A549 (cell line): ENCODE measurements around the gene IQSEC3. TPM values are rescaled to one million over a fixed set of nuclear protein-coding genes. Genes with fewer than 3 reads are reported as not detected.

ENCODE experiments used
- ATAC-seq, 2 experiments: fragments of 200-7000 bp in 1 of 2; fragments of >200 bp in 1 of 2; cut with Nextera tagmentation in 1 of 2; cut with Tn5 transposase in 1 of 2; 3 replicates each; pipeline versions ENCODE4 v1.8.0 to v1.9.1; 2018 to 2020; ENCODE audit warnings: mild to moderate bottlenecking in 1 of 2, moderate library complexity in 1 of 2
- CTCF ChIA-PET: fragments of 300-600 bp; sonication (Branson Sonifier 250); formaldehyde crosslinking; extraction: SDS; loops from one replicate; lab custom pipeline; 2021; ENCODE audit warnings: antibody characterized with exemption, inconsistent platforms; lab: Yijun Ruan, JAX
- POLR2A ChIA-PET: fragments of 350-600 bp; formaldehyde crosslinking; extraction: SDS; loops from one replicate; lab custom pipeline; 2021; ENCODE audit warnings: antibody characterized with exemption, inconsistent platforms; lab: Yijun Ruan, JAX
- DNase-seq, 2 experiments: peaks; one replicate each; pipeline versions ENCODE4 v3.0.0 to v3.0.0-alpha.2; 2011 to 2016; ENCODE audit warnings: low read depth in 1 of 2, low spot score in 1 of 2
- FAIRE-seq: peaks from 2 replicates; lab custom pipeline; 2011; peaks lifted over from hg19 to GRCh38; lab: Jason Lieb, UNC
- H3K27ac ChIP-seq, 2 experiments: fragments of >200 bp; sonication (Bioruptor Twin); formaldehyde crosslinking; 3 replicates each; pipeline ENCODE4 v1.5.1; 2016 to 2017
- H3K4me1 ChIP-seq: fragments of >200 bp; sonication (Bioruptor Twin); formaldehyde crosslinking; 3 replicates; pipeline ENCODE4 v1.6.1; 2016
- H3K4me2 ChIP-seq: fragments of >200 bp; sonication (Bioruptor Twin); formaldehyde crosslinking; 3 replicates; pipeline ENCODE4 v1.6.1; 2016
- H3K4me3 ChIP-seq: fragments of >200 bp; sonication (Bioruptor Twin); formaldehyde crosslinking; 3 replicates; pipeline ENCODE4 v1.5.1; 2016
- H3K9me3 ChIP-seq: fragments of >200 bp; sonication (Bioruptor Twin); formaldehyde crosslinking; 3 replicates; pipeline ENCODE4 v1.6.1; 2016
- EHMT2 ChIP-seq: fragments of 200-600 bp; sonication (generic); IDR thresholded peaks from 2 replicates; pipeline ENCODE4 v1.6.1; 2016; ENCODE audit warnings: antibody characterized with exemption, low read depth, mild to moderate bottlenecking, moderate library complexity
- GATA3 ChIP-seq: IDR thresholded peaks from 2 replicates; pipeline ENCODE4 v1.6.1; 2012; ENCODE audit warnings: borderline replicate concordance
- KDM1A ChIP-seq: fragments of 200-600 bp; sonication (generic); IDR thresholded peaks from 2 replicates; pipeline ENCODE4 v1.6.1; 2016; ENCODE audit warnings: low read depth, mild to moderate bottlenecking
- MAFK ChIP-seq: fragments of 450-650 bp; IDR thresholded peaks from 2 replicates; pipeline ENCODE4 v1.6.1; 2014; ENCODE audit not compliant: partially characterized antibody
- MAZ ChIP-seq: fragments of 150-350 bp; IDR thresholded peaks from 2 replicates; pipeline ENCODE4 v1.6.1; 2014; ENCODE audit warnings: antibody characterized with exemption, low read depth, low read length, borderline replicate concordance
- NFE2L2 ChIP-seq: fragments of 150-350 bp; conservative IDR thresholded peaks from 2 replicates; pipeline ENCODE4 v1.6.1; 2014; ENCODE audit warnings: low read length
- NR3C1 ChIP-seq: fragments of >200 bp; sonication (Bioruptor Twin); formaldehyde crosslinking; IDR thresholded peaks from 3 replicates; pipeline ENCODE4 v1.6.1; 2017
- PHF8 ChIP-seq: fragments of 200-600 bp; sonication (generic); IDR thresholded peaks from 2 replicates; pipeline ENCODE4 v1.6.1; 2016; ENCODE audit warnings: low read depth, mild to moderate bottlenecking, antibody characterized with exemption, moderate library complexity, borderline replicate concordance
- POLR2AphosphoS2 ChIP-seq: conservative IDR thresholded peaks from 2 replicates; pipeline ENCODE4 v1.6.1; 2012; ENCODE audit warnings: low read length, improper control_type of control experiment, inconsistent platforms
- RARB ChIP-seq: fragments of 250-450 bp; sonication (Bioruptor Pico); IDR thresholded peaks from 2 replicates; pipeline ENCODE4 v1.8.0; 2021; ENCODE audit warnings: mild to moderate bottlenecking, moderate library complexity
- RCOR1 ChIP-seq: fragments of 150-350 bp; IDR thresholded peaks from 2 replicates; pipeline ENCODE4 v1.6.1; 2014; ENCODE audit warnings: antibody characterized with exemption, low read length, low read depth
- RFX5 ChIP-seq: fragments of 450-650 bp; IDR thresholded peaks from 2 replicates; pipeline ENCODE4 v1.7.1; 2014; ENCODE audit warnings: antibody characterized with exemption, mild to moderate bottlenecking, moderate library complexity
- ZC3H11A ChIP-seq: fragments of 450-650 bp; IDR thresholded peaks from 2 replicates; pipeline ENCODE4 v1.6.1; 2014; ENCODE audit warnings: antibody characterized with exemption, mild to moderate bottlenecking
- ZSCAN20 ChIP-seq: fragments of 250-450 bp; sonication (Bioruptor Pico); IDR thresholded peaks from 2 replicates; pipeline ENCODE4 v1.8.0; 2022; ENCODE audit warnings: mild to moderate bottlenecking, moderate library complexity
- WGBS: methylation state at CpG from one replicate; pipeline ENCODE4 v1.1.6; 2017; ENCODE audit errors: missing lambda C conversion rate; 5-methylcytosine and 5-hydroxymethylcytosine counted together
- polyA plus RNA-seq, 4 experiments: library from polyadenylated mRNA; depleted of rRNA in 3 of 4; stranded (reverse); fragments of >200 nt; fragmentation: RNase III in 1 of 4; extraction: RNeasy Plus Mini Kit Qiagen cat#74134 plus additional on column Dnase treatment in 1 of 4; gene quantifications; 2 replicates in 3 of 4; 3 replicates in 1 of 4; pipeline ENCODE4 v1.2.3, GENCODE V29; 2011 to 2017
- TF ChIP-seq, protein P1 (sequence below): fragments of 200-600 bp; sonication (generic); IDR thresholded peaks from 2 replicates; pipeline ENCODE4 v1.6.1; 2016; ENCODE audit warnings: antibody characterized with exemption, mild to moderate bottlenecking, moderate library complexity
- TF ChIP-seq, protein P2 (sequence below): fragments of 150-350 bp; IDR thresholded peaks from 2 replicates; pipeline ENCODE4 v1.6.1; 2014; ENCODE audit warnings: low read depth, mild to moderate bottlenecking, low read length
- TF ChIP-seq, protein P3 (sequence below): fragments of >200 bp; sonication (Bioruptor Twin); formaldehyde crosslinking; IDR thresholded peaks from 2 replicates; pipeline ENCODE4 v1.6.1; 2016
- TF ChIP-seq, protein P4 (sequence below): IDR thresholded peaks from 2 replicates; pipeline ENCODE4 v1.6.1; 2012; ENCODE audit warnings: low read depth, borderline replicate concordance

The IQSEC3 gene
- polyA plus RNA-seq, 2 of the 4 experiments (the other 2 are of a cell fraction) = not detected

DNA sequence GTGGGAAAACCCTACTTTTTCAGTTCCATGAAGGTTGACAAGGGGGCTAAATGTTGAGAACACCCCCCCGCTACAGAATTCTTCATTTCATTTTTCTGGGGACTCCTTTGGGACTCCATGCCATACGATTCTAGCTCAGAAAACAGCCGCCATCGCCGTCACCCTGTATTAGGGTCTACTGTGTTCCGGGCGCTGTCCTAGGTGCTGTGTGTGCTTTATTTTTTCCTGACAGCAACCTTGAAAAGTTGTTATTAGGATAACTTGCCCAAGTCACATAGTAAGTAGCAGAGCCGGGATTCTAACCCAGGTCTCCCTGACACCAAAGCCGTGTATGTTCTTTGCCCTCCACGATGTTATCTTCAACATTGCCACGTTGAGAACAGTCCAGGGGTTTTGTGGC is 55.1 kb downstream of the IQSEC3 start:
- POLR2A ChIA-PET = no interaction called here
- H3K9me3 ChIP-seq = no peaks in the 10 kb centered on the region
- no peak overlapping the region for H3K27ac ChIP-seq
- H3K4me1 ChIP-seq = no peaks in the 10 kb centered on the region
- H3K4me2 ChIP-seq = no peak overlapping the region
- DNase-seq (no peak), ATAC-seq (no peak), FAIRE-seq (no peak)
- TF ChIP-seq, protein P1, sequence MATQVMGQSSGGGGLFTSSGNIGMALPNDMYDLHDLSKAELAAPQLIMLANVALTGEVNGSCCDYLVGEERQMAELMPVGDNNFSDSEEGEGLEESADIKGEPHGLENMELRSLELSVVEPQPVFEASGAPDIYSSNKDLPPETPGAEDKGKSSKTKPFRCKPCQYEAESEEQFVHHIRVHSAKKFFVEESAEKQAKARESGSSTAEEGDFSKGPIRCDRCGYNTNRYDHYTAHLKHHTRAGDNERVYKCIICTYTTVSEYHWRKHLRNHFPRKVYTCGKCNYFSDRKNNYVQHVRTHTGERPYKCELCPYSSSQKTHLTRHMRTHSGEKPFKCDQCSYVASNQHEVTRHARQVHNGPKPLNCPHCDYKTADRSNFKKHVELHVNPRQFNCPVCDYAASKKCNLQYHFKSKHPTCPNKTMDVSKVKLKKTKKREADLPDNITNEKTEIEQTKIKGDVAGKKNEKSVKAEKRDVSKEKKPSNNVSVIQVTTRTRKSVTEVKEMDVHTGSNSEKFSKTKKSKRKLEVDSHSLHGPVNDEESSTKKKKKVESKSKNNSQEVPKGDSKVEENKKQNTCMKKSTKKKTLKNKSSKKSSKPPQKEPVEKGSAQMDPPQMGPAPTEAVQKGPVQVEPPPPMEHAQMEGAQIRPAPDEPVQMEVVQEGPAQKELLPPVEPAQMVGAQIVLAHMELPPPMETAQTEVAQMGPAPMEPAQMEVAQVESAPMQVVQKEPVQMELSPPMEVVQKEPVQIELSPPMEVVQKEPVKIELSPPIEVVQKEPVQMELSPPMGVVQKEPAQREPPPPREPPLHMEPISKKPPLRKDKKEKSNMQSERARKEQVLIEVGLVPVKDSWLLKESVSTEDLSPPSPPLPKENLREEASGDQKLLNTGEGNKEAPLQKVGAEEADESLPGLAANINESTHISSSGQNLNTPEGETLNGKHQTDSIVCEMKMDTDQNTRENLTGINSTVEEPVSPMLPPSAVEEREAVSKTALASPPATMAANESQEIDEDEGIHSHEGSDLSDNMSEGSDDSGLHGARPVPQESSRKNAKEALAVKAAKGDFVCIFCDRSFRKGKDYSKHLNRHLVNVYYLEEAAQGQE = peak; percentile 56; the same call in 1 of the 2 replicates
- TF ChIP-seq MAZ = no peak
- 38% methylated on average over 11 of the region's 11 CpGs for WGBS
- no peak overlapping the region for H3K4me3 ChIP-seq
- CTCF ChIA-PET = no interaction called here

DNA sequence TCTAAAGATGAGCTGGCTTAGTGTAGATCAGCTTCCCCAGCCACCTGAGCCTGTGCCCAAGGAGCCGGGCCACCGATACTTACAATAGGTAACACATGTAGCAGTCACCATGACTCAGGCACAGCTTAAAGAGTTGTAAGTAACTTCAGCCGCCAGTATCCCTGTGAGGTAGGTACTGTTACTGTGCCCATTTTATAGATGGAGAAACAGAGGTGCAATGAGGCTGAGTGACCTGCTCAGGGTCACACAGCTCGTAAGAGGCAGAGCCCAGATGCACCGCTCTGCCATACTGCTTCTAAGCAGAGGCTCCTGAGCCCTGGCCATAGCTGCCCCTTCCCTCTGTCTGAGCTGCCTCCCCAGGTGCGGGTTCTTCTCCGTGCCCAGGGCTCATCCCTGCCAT is 58.5 kb downstream of the IQSEC3 start:
- no peak overlapping the region for H3K4me2 ChIP-seq
- H3K4me3 ChIP-seq = no peak overlapping the region
- DNase-seq (no peak), FAIRE-seq (no peak), ATAC-seq (no peak)
- ChIA-PET CTCF (interaction anchor here (1.6 kb wide), 1 partner anchor 64 kb away, joined by 7 read pairs; no protein-coding TSS in a partner anchor), POLR2A (no interaction called here)
- H3K9me3 ChIP-seq = no peaks in the 10 kb centered on the region
- no peak for TF ChIP-seq ZC3H11A
- no peak for TF ChIP-seq NFE2L2
- no peak for TF ChIP-seq PHF8
- no peak for TF ChIP-seq MAFK
- TF ChIP-seq MAZ = no peak
- no peak for TF ChIP-seq EHMT2
- TF ChIP-seq GATA3 = no peak
- TF ChIP-seq, protein P2, sequence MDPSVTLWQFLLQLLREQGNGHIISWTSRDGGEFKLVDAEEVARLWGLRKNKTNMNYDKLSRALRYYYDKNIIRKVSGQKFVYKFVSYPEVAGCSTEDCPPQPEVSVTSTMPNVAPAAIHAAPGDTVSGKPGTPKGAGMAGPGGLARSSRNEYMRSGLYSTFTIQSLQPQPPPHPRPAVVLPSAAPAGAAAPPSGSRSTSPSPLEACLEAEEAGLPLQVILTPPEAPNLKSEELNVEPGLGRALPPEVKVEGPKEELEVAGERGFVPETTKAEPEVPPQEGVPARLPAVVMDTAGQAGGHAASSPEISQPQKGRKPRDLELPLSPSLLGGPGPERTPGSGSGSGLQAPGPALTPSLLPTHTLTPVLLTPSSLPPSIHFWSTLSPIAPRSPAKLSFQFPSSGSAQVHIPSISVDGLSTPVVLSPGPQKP = no peak
- no peak for TF ChIP-seq RCOR1
- TF ChIP-seq, protein P3, sequence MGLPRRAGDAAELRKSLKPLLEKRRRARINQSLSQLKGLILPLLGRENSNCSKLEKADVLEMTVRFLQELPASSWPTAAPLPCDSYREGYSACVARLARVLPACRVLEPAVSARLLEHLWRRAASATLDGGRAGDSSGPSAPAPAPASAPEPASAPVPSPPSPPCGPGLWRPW = no peak
- no peak for TF ChIP-seq RARB (CRISPR knock-in tag)
- TF ChIP-seq, protein P4, sequence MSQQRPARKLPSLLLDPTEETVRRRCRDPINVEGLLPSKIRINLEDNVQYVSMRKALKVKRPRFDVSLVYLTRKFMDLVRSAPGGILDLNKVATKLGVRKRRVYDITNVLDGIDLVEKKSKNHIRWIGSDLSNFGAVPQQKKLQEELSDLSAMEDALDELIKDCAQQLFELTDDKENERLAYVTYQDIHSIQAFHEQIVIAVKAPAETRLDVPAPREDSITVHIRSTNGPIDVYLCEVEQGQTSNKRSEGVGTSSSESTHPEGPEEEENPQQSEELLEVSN = no peak
- no peak for TF ChIP-seq POLR2AphosphoS2
- TF ChIP-seq, protein P1 = no peak
- TF ChIP-seq ZSCAN20 (CRISPR knock-in tag) = no peak
- no peak for TF ChIP-seq KDM1A
- TF ChIP-seq NR3C1 = no peak
- TF ChIP-seq RFX5 = no peak
- H3K4me1 ChIP-seq = no peaks in the 10 kb centered on the region
- H3K27ac ChIP-seq = no peak overlapping the region
- 79% methylated on average over 7 of the region's 7 CpGs for WGBS
